Measurements from ENCODE around the gene TMEM82. TPM values are rescaled to one million over a fixed set of nuclear protein-coding genes. Genes with fewer than 3 reads are reported as not detected.
A peak's percentile ranks its signal among the peaks of the same experiment; 100 is the strongest.
"Not testable (repeated sequence)": the region's sequence is repeated elsewhere in the genome, so short reads cannot be mapped to it uniquely, and the experiment has no call there.

The TMEM82 gene
- 1 to 10 TPM in 3 of 4 donors, not detected in 1; 2.0 to 5.1 (median 3.2) TPM for polyA plus RNA-seq (ENCODE audit: insufficient read length in 4 of 4)

DNA sequence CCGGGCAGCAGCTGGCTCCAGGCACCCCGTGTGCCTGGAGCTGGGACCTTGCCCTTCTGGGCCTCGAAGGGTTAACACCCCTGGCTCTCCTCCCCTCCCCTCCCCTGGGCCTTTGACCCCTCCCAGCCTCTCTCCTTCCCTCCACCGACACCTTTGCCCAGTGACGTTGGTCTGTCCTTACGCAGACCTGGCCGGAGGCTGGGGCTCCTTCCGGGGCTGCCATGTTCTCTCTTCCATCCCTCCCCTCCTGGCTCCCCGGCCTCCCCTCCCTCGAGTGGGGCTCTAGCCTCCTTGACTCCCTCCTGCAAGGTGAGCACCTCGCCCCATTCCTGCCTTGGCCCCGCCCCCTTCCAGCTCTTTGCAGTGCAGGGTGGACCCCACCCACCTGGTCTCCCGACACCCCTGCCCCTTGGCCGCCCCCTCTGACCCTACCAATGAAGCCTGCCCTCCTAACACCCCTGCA, at the start of gene TMEM82:
TMEM82 (plus strand) TSS at position 161 of the 463 bp plus-strand sequence; CDS start at position 222, 61 bp downstream.
- DNase-seq (ENCODE audit: low read depth in 4 of 4, low spot score in 3 of 4): no peak

DNA sequence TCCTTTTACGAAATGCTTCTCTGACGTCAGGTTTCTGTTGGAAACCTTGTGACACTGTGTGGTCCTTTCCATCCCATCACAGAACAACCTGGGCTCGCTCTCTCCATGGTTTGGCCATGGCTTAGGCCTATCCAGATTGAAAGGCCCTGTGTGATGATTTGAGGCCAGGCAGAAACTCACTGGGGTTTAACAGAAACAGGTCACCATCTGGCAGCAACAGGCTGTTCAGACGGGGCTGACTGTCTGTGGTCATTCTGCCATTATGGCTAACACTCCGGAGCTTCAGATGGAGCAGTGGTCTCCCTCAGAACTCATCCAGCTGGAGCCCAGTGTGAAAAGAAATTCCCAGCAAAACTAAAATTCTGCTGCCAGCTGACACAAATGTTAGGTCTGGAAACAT, 48.9 kb upstream of the TMEM82 start:
- DNase-seq (ENCODE audit: low read depth in 4 of 4, low spot score in 3 of 4): no peak

DNA sequence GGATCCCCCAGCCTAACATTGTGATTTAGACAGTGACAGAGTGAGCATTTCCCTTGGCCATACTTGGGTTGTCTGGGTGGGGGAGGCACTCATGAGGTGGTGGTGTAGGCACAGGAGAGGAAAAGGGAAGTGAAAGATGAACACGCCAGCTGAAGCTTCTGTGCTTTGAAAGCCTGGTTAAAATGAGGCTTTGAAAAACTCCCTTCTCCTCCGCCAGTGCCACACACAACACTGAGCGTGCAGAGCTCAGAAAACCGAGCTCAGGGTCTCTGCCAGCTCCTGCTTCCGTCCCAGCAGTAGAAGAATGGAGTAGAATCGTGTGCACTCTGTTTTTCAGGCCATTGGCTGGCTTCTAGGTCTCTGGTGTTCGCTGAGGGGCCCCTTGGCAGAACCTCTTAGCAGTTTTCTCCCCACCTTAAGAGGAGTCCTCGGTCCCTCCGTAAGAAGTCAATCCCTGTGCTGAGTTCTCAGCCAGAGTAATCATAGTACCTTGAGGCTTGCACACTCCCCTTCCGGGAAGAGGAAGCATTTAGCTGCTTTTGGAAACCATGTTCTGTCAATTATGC, 45.3 kb upstream of the TMEM82 start:
- no peak for DNase-seq (ENCODE audit: low read depth in 4 of 4, low spot score in 3 of 4)

DNA sequence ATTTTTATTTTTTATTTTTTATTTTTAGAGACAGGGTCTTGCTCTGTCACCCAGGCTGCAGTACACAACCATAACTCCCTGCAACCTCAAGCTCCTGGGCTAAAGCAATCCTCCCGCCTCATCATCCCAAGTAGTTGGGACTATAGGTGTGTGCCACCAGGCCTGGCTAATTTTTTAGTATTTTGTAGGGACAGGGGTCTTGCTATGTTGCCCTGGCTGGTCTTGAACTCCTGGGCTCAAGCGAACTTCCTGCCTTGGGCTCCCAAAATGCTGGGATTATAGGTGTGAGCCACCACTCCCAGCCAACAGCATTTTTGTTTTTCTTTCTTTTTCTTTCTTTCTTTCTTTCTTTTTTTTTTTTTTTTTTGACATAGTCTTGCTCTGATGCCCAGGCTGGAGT, 44.1 kb upstream of the TMEM82 start:
- no peak for DNase-seq (ENCODE audit: low read depth in 4 of 4, low spot score in 3 of 4)

DNA sequence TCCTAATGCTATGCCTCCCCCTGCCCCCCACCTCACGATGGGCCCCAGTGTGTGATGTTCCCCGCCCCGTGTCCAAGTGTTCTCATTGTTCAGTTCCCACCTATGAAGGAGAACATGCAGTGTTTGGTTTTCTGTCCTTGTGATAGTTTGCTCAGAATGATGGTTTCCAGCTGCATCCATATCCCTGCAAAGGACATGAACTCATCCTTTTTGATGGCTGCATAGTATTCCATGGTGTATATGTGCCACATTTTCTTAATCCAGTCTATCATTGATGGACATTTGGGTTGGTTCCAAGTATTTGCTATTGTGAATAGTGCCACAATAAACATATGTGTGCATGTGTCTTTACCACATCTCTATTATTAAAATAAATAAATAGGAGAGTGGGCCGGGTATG, 43.0 kb upstream of the TMEM82 start:
- DNase-seq (ENCODE audit: low read depth in 4 of 4, low spot score in 3 of 4): not testable (repeated sequence)

DNA sequence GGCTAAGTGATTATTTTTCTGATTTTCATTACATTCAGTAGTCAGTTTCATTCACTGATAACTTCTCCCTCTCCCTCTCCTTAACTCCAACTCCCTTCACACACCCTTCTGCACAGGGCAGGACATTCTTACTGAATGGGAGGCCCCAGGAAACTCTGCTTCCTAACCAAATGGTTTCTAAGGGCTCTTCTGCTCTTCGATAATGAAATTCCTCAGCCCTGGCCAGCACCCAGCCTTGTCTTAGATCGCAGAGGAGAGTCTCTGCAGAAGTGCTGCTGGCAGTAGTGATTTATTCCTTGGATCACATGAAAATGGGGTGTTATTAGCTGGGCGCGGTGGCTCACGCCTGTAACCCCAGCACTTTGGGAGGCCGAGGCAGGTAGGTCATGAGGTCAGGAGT, 41.8 kb upstream of the TMEM82 start:
- DNase-seq (ENCODE audit: low read depth in 4 of 4, low spot score in 3 of 4): no peak

DNA sequence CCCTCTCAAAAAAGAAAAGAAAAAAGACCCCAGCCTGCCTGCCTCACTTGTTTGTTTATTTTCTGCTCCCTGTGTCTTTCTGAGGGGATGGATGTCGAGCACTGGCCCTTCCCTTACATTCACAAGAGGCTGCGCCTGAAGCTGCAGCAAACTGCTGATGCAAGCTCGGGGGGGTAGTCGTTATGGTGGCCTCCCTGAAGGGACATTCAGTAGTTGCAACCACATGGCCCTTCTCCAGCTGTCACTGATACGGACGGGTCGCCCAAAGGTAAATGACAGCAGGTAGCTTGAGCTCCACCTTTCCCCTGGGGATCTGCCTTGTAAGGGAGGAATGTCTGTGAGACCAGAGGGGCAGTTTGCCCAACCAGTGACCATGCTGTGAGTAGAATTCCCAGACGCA, 40.5 kb upstream of the TMEM82 start:
- DNase-seq (ENCODE audit: low read depth in 4 of 4, low spot score in 3 of 4): no peak

DNA sequence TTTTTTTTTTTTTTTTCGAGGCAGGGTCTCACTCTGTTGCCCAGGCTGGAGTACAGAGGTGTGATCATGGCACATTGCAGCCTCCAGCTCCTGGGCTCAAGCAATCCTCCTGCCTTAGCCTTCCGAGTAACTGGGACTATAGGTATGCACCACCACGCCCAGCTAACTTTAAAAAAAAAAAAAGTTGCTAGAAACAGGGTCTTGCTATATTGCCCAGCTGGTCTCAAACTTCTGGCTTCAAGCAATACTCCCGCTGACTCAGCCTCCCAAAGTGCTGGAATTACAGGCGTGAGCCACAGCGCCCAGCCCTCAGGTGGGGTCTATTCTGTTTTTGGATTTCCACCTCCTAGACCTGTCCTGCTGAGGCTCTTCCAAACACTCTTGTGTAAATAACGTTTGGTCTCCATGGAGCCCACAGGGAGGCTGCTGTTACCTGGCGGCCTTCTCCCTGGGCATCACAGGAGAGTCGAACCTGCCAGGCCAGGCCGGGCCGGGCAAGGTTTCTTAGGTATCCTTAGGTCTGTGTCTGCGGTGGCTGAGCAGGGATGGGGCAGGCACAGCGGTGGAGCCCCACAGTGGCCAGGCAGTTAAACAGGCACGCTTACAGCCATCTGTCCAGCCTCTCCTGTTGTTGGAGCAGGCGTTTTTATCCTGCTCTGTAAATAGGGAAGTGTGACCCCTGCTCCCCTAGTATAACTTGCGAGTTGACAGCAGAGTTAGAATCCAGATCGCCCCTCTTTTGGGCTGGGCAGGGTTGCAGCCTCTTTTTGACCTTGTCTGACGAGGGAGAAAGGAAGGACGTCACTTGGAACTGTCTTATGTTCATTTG, 39.4 kb upstream of the TMEM82 start:
- no peak for DNase-seq (ENCODE audit: low read depth in 4 of 4, low spot score in 3 of 4)

DNA sequence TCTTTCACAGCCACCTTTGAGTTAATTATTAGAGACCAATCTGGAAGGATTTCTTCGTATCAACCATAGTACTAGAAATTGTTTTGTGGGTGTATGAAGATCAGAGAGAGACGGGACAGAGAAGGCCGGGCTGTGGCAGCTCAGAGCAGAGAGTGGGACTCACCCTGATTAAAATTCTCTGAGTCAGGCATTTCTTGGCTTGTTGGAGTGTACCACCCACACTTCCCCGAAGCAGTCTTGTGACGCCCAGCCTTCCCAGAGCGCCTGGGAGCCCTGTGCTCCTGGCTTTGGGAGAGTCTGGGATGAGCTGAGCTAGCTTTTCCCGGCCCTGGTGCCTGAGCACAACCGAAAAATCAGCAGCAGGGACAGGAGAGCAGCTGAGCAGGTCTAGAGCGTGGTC, 38.7 kb upstream of the TMEM82 start:
- DNase-seq (ENCODE audit: low read depth in 4 of 4, low spot score in 3 of 4): peak in 1 of 4 donors; percentile 46

DNA sequence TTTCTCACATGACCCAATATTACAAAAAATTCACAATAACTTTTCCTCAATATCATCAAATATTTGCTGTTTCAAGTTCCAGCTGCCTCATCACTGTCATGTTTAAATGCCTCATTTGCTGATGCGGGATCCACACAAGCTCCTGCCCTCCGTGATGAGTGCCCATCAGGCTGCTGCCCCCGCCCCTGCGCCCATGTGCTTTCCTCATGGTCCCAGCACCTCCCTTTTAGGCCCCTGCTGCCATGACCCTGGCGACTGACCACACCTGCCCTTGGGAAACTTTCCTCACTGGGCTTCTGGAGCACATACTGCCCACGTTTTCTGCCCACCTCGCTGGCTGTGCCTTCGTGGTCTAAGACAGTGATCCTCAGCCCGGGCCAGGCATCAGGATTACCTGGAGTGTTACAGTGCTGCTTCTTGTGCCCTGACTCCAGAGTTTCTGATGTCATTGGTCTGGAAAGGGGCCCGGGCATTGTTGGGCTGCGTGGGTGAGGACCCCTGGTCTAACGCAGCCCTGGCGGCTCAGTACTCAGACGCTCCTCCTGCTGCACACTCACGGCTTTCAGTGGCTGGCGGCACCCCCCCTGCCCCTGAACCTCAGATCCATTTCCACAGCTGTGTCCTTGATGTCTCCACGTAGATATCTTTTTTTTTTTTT, 37.6 kb upstream of the TMEM82 start:
- no peak for DNase-seq (ENCODE audit: low read depth in 4 of 4, low spot score in 3 of 4)

DNA sequence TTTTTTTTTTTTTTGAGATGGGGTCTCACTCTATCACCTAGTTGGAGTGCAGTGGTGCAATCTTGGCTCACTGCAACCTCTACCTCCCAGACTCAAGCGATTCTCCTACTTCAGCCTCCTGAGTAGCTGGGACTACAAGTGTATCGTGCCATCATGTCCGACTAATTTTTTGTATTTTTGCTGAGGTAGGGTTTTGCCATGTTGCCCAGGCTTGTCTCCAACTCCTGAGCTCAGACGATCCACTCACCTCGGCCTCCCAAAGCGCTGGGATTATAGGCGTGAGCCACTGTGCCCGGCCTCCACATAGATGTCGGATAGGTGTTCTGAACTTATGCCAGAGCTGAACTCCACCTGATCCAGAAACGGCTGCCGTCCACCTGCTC, 37.1 kb upstream of the TMEM82 start:
- no peak for DNase-seq (ENCODE audit: low read depth in 4 of 4, low spot score in 3 of 4)

DNA sequence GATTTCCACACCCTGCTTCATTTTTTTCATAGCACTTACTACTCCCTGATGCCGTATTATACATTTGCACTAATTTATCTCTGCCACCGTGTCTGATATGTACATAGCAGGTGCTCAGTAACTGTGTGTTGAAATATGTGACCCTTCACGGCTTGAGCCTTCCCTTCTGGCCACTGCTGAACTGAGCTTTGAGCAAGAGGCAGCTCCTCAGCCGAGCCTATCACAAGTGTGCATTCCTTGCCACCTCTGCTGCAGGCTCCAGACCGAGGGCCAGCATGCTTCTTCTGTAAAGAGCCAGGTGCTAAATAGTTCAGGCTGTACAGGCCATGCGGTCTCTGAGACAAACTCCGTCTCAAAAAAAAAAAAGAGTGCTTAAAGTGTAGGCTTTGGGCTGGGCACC, 35.5 kb upstream of the TMEM82 start:
- DNase-seq (ENCODE audit: low read depth in 4 of 4, low spot score in 3 of 4): no peak

DNA sequence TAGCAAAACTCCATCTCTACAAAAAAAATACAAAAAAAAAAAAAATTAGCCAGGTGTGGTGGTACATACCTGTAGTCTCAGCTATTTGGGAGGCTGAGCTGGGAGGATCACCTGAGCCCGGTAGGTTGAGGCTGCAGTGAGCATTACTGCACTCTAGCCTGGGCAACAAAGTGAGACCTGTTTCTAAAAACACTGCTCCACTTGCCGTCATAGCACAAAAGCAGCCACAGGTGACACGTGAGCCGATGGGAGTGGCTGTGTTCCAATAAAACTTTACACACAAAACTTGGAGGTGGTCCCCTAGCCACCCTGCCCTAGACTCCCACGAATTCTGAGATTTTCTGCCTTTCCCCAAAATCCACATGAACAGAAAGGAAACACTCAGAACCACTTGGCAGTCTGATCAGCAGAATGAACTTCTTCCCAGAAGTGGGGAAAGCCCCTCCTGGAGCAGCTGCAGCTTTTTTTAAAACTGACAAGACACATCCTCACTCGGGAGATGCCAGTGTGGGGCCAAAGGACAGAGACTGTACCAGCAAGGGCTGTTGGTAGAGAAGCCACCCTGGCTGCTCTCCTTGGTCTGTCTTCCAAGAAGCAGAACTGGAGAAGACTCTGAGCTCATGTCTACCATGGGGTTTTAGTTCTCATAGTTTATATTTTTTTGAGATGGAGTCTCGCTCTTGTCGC, 34.9 kb upstream of the TMEM82 start:
- DNase-seq (ENCODE audit: low read depth in 4 of 4, low spot score in 3 of 4): no peak

DNA sequence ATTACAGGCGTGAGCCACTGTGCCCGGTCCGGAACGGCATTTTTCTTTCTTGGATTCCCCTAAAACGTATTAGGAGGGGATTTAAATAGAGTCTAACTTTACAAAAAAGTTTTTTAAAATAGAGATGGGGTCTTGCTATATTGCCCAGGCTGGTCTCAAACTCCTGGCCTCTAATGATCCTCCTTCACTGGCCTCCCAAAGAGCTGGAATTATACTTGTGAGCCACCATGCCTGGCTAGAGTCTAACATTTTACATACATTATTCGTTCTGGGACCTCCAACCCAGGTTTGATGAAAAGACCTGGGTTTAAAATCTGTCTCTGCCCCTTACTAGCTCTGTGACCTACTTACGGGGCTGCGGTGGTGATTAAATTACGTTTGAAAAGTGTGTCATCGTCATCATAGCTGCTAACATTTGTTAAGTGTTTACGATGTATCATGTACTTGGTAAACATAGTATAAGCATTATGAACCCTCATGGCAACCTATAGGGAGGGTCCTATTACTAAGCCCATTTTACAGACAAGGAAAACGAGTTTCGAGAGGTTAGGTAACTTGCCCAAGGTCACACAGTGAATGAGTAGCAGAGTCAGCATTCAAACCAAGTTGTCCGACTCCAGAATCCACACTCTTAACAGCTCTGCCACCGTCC, 33.7 kb upstream of the TMEM82 start:
- no peak for DNase-seq (ENCODE audit: low read depth in 4 of 4, low spot score in 3 of 4)

DNA sequence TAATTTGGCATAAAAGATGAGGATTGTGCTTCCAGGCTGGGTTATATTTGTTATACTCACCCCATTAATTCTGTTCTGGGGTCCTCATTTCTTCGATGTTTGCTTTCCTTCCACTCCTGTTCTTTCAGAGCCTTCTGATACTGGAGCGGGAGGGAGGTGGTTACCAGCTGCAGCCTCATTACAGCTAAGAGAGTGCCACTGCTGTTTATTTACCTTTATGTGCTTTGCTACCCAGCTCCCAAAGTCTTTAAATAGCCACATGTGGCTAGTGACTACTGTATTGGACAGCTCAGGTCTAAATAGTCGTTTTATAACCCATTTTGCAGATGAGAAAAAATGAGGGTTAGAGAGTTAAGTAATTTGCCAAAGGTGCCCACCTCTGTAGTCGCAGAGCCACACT, 33.1 kb upstream of the TMEM82 start:
- DNase-seq (ENCODE audit: low read depth in 4 of 4, low spot score in 3 of 4): no peak

DNA sequence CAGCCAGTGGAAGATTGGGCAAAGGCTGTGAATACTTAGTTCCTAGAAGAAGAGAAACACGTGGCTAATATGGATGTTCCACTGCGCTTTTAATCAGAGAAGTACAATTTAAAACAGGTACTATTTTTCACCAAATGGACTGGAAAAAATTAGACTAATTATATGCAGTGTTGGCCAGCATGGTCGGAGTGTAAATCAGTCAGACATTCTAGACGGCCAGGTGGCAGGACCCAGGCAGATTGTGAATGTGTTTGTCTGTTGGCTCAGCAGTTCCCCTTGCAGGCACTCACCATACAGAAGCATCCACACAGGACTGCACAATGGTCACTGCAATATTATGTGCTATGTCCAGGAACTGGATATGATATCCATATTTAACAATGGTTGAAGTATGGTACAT, 30.1 kb upstream of the TMEM82 start:
- DNase-seq (ENCODE audit: low read depth in 4 of 4, low spot score in 3 of 4): no peak

DNA sequence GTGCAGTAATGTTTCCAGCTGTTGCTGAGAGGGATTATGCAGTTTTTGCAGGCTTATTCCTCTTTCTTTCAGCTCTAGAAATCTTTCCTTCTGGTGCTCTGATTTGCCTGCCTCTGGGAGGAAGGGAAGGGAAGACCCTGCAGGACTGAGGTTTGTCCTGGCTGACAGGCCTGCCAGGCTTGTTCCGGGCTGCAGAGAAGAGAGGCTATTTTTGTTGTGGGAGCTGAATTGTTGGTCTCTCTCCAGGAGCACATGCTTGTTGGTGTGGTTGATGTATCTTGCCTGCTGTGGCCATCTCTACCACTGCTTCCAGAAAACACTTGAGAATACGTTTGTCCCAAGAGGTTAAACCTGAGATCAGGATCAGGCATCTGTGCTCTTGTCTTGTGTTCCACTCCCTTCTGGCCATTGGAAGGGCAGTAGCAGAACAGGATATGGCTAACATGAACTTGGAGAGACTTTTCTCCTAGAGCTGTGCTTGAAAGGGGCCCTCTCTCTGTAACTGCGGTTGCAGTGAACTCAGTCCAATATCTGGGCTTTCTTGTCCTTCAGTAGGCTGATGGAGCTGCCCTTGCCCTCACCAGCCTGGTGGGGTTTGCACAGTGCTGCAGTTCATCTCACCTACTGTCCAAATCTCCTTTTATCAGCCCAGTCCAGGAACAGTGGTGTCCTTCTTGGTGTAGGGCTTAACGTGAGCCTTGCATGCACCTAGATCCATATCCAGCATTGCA, 27.7 kb upstream of the TMEM82 start:
- DNase-seq (ENCODE audit: low read depth in 4 of 4, low spot score in 3 of 4): no peak

DNA sequence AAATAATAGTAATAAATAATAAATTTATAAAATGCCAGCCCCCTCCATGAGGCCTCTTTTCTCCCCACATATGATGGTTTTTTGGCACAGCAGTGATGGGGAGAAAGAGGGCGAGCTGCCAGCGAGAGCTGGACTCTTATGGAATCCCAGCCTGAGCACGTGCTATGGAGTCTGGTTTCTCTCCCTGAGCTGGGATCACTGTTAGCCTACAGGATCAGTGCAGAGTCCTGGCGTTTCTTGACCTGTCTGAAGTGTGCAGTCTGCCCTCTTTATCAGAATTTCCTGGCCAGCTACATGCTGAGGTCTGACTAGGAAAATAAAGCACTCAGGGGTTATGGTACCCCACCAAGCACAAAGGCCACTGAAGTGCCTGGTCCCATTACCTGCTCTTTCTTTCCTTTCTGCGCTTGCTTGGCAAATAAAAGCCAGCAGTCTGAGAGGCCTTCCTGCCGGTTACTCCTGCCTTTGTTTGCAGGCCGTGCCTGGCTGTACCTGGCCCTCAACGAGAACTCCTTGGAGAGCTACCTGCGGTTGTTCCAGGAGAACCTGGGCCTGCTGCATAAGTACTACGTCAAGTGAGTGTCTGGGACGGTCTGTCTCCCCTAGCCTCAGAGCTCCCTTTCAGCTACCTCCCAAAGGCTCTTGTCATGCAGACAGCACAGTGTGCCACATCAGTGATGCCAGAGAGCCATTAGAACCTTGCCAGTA, 24.7 kb upstream of the TMEM82 start:
- DNase-seq (ENCODE audit: low read depth in 4 of 4, low spot score in 3 of 4): no peak

DNA sequence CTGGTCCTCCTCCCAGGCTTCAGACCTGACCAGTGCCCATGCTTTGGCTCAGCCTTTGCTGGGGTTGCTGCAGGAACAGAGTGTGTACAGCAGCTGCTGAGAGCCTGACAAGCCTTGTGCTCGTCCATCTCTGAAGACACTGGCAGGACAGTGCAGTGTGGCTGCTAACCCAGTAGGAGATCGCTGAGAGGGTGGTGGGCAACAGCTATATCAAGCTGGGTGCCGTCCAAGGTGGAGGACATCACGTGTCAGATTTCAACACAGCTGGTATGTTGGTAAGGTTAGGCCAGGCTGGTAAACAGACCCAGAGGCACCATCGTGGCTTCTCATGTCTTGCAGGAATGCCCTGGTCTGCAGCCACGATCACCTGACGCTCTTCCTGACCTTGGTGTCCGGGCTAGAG, 24.1 kb upstream of the TMEM82 start:
- no peak for DNase-seq (ENCODE audit: low read depth in 4 of 4, low spot score in 3 of 4)
